Activated effector memory CD4-positive, alpha-beta T cell treated with Interleukin-2 at 50 U/mL for 16 hours (primary cell): ENCODE data around the gene LYL1.

Experiments used
- DNase-seq: peaks from one replicate; pipeline ENCODE4 v3.0.0-alpha.2; 2020

LYL1 gene

GRCh38 chr19:13071444-13072187, 31.0 kb downstream of the LYL1 start:
- DNase-seq: no peak

- DNase-seq: no peak
These were observed 32.1 kb downstream of the LYL1 start for GRCh38 chr19:13070425-13071140.

DNA sequence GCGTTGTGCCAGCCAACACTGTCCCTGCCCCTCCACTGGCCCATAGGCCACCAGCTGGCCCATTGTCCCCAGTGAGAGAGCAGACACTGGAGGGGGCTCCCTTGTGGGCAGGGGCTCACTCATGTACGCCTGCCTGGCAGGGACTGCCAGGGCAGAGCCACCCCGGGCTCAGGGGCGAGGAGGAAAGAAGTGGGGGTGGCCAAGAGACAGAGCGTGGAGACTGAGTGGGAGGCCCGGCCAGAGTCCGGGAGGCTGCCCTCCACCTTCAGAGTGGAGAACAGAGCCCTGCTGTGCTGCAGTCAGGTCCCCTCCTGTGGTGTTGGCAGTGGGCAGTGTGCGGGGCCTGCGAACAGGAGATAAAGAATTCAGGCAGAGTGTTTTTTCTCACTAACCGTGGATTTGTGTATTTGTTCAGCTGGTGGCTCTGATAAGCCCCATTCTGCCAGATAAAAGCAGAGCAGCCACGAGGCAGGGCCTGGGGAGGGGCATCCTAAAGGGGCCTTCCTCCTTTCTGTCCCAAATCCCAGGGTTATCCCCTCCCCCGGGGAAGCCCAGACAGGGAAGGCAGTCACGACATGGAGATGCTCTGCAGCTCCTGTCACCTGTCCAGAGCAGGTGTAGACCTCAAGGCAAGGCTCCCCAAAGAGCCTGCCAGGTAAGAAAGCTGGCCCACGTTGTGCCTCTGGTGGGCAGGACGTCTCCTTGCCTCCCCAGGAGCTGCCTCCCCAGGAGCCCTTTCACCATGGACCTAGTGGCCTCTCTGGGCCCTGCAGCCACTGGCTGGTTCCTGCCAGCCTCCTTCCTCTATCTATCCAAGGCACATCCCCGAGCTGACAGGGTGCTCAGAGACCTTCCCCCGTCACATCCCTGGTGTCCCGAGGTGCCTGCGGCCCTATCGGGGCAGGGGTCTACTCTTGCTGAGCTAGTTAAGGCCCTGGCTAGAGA, 33.0 kb downstream of the LYL1 start:
- no peak for DNase-seq

DNA sequence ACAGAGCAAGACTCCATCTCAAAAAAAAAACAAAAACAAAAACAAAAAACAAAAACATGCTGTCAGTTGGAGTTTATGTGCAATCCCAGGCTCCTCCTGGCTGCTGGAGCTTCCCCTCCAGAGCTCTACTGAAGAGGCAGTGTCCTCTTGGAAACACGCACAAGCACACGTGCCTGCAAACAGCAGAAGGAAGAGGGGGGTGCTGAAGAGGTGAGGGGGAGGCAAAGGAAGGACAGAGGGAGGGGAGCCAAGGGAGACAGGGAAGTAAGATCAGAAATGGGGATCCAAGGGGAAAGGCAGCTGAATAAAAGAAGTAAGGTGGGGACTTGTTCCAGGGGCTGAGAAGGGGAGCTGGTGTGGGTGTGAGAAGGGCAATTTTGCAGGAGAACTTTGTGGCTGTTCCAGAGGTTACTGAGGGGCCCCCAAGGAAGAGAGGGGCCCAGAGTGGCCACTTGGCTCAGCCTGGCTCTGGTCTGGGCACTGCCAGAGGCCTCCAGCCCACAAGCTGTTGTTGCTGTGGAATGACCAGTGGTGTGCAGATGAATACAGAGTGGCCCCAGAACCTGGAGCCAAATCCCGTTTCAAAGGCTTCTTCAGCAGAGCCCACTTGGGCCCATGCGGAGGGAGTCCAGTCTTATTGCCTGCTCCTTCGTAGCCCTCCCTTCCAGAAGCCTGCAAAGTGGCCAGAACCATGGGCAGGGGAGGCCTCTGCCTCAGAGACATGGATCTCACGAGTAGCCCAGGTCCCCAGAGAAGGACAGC, 34.4 kb downstream of the LYL1 start:
- DNase-seq: no peak

GRCh38 chr19:13066933-13067807, 35.5 kb downstream of the LYL1 start:
- no peak for DNase-seq

DNA sequence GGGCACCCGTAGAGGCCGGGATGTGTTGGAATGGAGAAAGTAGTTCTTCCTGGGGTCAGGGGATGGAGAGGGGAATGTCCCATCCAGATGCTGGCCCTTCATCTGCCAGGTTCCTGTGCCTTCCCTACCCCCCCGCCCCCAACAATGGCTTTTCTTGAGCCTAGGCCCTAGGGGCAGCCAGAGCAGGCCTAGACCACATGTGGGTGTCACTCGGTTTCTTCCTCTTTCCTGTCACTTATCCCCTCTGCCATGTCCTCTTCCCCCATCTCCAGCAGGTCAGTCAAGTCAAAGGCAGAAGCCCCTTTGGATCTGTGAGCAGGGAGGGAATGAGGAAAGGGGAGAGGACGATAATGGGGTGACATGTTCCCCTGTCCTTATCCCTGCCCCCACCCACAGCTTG, 36.4 kb downstream of the LYL1 start:
- DNase-seq: no peak

DNA sequence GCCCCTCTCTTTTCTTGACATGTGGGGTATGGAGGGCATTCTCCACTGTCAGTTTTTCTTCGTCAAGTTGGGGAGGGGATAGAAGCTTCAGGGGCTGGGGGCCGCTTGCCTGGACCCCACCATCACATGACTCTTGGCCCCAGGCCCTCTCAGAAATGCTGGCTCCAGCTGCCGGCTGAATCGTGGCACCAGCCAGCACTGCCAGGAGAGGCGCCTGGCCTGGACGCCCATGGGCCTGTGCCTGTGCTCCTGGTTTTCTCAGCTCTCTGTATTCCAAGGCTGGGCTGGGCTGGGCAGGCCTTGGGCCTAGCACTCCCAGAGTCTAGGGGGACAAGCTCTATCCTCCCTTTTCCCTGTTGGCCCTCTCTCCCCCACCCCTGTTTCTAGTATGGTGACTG, 38.6 kb downstream of the LYL1 start:
- DNase-seq: no peak

DNA sequence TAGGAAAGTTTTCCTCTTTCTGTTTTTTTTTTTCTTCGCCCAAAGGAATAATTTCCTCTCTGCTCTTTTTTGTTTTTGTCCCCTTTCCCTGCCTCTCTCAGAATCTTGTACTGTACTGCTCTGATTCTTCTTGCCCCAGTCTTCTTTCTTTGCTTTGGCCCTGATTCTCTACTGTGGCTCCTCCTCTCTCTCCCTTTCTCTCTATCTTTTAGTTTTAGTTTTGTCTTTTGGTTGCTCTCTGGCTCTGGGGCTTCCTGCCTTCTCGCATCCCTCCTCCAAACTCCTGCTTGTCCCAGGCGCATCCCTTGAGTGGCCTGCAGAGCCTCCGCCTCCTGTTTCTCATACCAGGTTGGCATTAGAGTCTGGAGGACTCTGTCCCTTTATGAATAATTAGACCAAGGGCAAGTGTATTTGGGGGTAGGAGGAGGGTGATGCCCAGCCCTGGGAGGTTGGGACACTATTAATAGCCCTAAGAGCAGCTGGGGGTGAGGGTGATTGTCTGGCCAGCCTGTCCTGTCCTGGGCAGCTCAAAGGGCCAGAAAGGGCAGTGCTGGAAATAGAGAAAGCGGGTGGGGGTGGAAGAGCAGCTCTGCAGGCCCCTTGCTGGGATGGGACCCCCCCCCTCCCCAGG, 39.1 kb downstream of the LYL1 start:
- no peak for DNase-seq

DNA sequence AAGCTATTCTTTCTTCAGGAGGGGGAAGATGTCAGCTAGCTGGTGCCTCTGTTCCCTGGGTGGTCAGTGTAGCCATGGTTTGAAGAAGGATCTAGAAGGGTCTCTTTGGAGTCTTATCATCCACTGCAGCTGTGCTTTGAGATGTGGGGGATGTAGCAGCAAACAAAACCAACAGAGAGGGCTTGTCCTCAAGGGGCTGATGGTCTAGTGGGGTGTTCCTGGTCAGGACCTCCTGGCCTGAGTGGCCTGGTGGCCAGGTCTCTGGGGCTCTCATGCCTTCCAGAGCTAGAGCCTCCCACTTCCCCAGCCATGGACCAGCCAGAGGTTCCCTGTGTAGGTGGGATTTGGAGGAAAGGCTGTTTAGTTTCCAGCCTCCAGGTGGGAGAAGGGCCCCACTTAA, 40.3 kb downstream of the LYL1 start:
- DNase-seq: no peak

DNA sequence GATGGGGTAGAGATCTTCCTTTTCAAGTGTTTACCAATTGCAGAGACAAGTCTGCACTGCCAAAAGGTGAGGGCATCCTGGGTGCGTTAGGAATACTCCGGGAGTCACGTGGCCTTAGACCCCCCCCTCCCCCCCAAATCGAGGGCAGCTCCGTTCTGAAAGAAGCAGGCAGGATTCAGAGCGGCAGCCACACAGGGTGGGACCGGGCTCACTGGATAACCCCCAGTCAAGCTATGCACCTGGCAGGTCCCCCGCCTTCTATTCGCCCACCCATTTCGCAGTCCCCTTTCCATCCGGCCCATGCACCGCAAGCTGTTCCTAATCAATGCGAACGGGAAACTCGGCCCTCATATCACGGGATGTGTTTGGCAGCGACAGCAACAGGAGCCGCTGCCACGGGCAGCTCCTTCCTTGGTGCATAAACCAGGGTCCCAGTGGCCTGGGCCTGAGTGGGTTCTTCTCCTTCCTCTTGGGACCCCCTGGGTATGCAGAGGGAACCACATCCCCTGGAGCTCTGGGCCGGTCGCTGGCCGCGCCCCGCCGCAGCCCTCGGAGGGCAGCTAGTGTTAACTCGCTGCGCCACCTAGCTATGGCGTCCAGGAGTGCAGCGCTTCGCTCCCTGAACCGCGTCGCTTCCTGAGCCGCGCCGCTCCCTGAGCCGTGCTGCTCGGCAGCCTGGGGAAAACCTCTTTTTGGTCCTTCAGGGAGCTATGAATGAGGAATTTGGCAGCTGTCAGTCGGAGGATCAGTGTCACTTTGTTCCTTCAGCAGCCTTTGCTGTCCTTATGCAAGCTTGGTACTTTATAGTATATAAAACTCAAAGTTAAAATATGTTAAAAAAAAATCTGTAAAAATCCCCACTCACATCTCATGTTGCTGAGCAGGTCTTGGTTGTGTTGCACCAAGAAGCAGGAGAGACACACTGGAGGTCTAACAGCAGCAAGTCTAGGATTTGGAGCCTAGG, 41.4 kb downstream of the LYL1 start:
- peak; percentile 65 for DNase-seq

- DNase-seq: no peak
These were observed 42.3 kb downstream of the LYL1 start for GRCh38 chr19:13060233-13060963.

GRCh38 chr19:13058951-13059660, 43.6 kb downstream of the LYL1 start:
- no peak for DNase-seq

DNA sequence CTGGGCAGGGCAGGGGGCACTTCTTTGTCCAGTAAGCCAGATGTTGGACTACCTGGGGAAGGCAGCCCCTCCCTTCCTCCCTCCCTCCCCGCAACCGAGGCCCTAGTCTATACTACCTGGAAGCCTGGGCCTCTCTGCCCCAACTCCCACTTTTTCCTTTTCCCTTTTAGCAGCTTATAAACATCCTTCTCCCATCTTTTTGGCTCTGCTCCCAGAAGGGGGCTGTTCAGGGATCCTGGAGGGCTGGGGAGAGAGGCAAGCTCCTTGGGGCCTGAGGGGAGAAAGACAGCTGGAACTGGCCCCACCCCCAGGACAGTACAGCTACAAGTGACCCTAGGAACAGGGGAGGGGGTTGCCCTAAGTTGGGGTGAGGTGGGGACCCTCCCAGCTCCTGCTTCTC, 44.9 kb downstream of the LYL1 start:
- DNase-seq: no peak

DNA sequence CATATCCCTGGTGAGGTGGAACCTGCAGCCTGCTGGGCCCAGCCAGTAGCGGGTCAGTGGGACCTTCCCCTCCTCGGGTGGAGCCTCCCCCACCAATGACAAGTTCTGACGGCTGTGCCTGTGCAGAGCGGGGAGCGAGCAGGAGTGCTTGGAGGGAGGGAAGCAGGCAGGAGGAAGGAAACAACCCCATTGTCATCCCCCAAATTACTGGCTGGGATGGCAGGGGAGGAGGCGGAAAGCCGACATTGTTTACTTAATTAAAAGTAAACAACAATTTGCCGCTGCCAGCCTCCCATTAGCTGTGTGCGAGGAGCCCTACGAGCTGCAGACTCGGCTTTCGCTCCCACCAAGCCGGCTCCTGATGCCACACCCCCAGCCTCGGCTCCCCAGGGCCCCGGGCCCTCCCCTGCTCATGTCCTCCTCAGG, 45.5 kb downstream of the LYL1 start:
- no peak for DNase-seq

DNA sequence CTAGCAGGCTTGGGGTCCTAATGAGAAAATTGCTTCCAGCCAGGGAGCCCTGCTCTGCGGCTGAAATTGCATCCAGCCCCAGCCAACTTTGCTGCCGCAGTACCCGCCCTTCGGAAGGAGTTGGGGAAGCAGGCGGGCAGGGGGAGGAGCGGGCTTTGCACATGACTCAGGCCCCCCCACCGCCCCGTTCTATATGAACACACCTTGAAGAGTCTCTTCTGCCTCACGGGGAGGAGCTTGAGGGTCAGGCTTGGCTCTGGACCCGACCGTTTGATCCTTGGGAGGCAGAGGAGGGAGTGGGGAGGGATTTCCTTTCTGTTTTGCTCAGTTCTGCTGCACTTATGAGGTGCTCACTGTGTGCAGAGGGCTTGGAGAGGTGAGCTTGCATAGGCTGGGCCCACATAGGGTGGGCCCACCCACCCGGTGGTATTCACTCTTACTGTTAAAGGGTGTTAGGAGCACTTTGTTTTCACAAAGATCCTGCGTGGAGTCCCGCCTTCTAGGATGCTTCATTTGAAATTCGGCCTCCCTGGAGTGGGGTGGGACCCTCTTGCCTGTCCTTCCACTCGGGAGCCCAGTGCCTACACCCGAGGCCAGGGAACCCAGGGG, 46.5 kb downstream of the LYL1 start:
- DNase-seq: no peak

DNA sequence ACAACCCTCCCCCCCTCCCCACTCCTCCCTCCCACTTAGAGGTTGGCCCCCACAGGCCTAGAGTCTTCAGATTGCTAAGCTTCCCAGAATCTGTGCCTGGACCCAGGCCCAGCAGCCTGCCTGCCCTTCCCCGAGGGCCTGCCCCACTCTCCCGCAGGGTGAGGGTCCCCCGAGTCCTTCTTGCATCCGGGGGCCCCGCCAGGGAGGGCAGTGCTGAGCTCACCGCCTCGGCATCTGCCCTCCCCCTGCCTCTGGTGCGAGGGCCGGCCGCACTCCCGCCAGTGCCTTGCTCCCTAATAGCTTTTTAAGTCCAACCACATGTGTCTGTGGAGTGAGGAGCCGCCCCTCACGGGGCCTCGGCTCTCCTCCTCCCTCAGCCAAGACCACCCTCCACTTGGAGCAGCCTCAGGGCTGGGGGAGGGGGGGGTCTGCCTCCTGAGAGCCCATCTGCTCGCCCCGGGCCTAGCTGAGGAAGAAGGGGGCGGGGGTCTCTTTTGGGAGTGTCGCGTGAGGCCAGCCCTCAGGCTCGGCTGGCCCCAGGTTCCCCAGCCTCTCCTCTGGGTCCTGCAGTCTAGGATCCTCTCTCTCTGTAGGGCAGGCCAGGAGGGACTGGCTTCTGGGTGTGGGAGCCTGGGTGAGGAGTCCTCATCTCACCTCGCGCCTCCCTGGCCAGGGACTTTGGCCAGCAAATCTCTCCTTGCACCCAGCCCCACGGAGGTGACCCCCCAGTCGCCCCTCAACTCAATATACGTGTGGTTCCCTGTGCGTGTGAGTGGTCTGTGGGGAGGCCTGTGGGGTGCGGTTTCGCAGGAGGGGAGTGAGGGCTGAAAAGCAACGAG, 47.2 kb downstream of the LYL1 start:
- no peak for DNase-seq

DNA sequence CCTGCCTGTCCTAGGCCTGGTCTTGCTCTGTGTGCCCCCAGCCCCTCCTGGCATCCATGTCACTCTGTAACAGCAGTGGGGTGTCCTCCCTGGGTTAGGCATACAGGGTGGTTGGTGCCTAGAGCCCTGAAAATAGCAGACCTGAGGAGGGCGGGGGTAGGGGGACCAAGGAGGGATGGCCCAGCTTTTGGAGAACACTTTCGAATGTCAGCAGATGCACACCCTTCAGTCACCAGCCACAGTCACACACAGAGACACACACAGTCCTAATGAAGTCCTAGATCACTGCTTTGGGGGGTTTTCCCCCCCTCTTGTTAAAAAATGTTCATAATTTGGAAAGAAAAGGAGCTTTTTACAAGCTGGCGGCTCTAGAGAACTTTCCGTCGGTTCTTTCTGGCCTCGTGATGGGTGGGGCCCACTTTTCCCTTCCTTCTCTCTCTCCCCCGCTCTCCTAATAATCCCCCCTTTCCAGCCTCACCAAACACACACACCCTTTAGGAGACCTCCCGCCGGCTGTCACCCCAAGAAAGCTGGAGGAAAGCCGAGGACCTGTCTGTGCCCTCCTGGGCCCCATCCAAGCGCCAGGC, 47.9 kb downstream of the LYL1 start:
- no peak for DNase-seq
